Fibroblast of gingiva (primary cell): ENCODE measurements around the gene ZMYND8.
A peak's percentile ranks its signal among the peaks of the same experiment; 100 is the strongest.

Source experiments
- DNase-seq: peaks from one replicate; pipeline ENCODE4 v3.0.0-alpha.2; 2011; ENCODE audit warnings: low read depth

The ZMYND8 gene

GRCh38 chr20:47332381-47333206, 23.9 kb downstream of the ZMYND8 start:
- DNase-seq: no peak

- peak; percentile 85 for DNase-seq
Observed at GRCh38 chr20:47330933-47331708, 25.4 kb downstream of the ZMYND8 start.

- no peak for DNase-seq
Observed at GRCh38 chr20:47330071-47330470, 26.4 kb downstream of the ZMYND8 start.

GRCh38 chr20:47328129-47328528, 28.4 kb downstream of the ZMYND8 start:
- no peak for DNase-seq

- DNase-seq: no peak
Observed at GRCh38 chr20:47327711-47328110, 28.8 kb downstream of the ZMYND8 start.

GRCh38 chr20:47326658-47327268, 29.7 kb downstream of the ZMYND8 start:
- peak; percentile 46 for DNase-seq

GRCh38 chr20:47325242-47325641, 31.3 kb downstream of the ZMYND8 start:
- DNase-seq: no peak

- no peak for DNase-seq
Observed at GRCh38 chr20:47320990-47321805, 35.3 kb downstream of the ZMYND8 start.

GRCh38 chr20:47319517-47320252, 36.8 kb downstream of the ZMYND8 start:
- peak; percentile 92 for DNase-seq

- DNase-seq: peak; percentile 94
Observed at GRCh38 chr20:47318586-47319516, 37.6 kb downstream of the ZMYND8 start.

- no peak for DNase-seq
Observed at GRCh38 chr20:47318027-47318585, 38.4 kb downstream of the ZMYND8 start.

GRCh38 chr20:47317127-47317895, 39.2 kb downstream of the ZMYND8 start:
- DNase-seq: peak; percentile 99

- DNase-seq: no peak
Observed at GRCh38 chr20:47316776-47317126, 39.7 kb downstream of the ZMYND8 start.

- DNase-seq: peak; percentile 95
Observed at GRCh38 chr20:47315339-47316056, 41.0 kb downstream of the ZMYND8 start.

- DNase-seq: no peak
Observed at GRCh38 chr20:47314647-47315338, 41.7 kb downstream of the ZMYND8 start.

GRCh38 chr20:47311967-47312681, 44.4 kb downstream of the ZMYND8 start:
- DNase-seq: no peak

GRCh38 chr20:47311211-47311610, 45.3 kb downstream of the ZMYND8 start:
- DNase-seq: no peak
